Suprapubic skin (tissue), 4 donors: ENCODE results near the gene MAP2K4. TPM values are rescaled to one million over a fixed set of nuclear protein-coding genes. Genes with fewer than 3 reads are reported as not detected.

Source experiments
- total RNA-seq, 4 donors: library from RNA; depleted of rRNA; stranded (reverse); fragments of >200 nt; gene quantifications; one replicate each; pipeline ENCODE4 v1.1.0, GENCODE V29; 2016

Gene MAP2K4
- total RNA-seq, 4 donors from 2014 or later: 29.3 to 35.7 (median 32.3) TPM

Other genes with a start within 250 kb of the MAP2K4 start
- gene ZNF18, start 23.4 kb upstream of the MAP2K4 start, total RNA-seq: 10 to 100 TPM in 3 of 4 donors, 1 to 10 TPM in 1; 8.3 to 16.6 (median 11.4) TPM